DMS53 (cell line): Measurements from ENCODE around the gene SLX9.
"Not testable (repeated sequence)": the region's sequence is repeated elsewhere in the genome, so short reads cannot be mapped to it uniquely, and the experiment has no call there.

Source experiments
- DNase-seq: peaks from one replicate; lab custom pipeline; 2025; lab: John Stamatoyannopoulos, UW

The SLX9 gene

DNA sequence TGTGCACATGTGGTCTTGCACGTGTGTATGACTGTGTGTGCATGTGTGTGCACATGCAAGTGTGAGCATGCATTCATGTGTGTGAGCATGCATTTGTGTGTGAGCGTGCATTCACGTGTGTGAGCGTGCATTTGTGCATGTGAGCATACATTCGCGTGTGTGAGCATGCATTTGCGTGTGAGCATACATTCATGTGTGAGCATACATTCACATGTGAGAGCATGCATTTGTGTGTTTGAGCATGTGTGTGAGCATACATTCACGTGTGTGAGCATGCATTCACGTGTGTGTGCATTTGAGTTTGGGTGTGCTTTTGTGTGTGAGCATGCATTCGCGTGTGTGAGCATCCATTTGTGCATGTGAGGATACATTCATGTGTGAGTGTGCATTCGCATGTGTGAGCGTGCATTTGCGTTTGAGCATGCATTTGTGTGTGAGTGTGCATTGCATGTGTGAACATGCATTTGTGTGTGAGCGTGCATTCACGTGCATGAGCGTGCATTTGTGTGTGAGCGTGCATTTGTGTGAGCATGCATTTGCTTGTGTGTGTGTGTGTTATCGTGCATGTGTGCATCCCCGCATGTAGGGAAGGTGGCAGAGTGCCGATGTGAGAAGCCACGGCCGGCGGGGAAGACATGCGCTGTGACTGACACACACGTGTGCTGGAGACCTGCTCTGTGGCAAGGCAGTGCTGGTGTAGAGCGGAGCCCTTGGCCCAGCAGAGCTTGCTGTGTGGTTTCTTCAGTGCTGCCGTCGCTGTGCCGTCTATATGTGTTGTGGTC is 37.4 kb upstream of the SLX9 start:
- no peak for DNase-seq

DNA sequence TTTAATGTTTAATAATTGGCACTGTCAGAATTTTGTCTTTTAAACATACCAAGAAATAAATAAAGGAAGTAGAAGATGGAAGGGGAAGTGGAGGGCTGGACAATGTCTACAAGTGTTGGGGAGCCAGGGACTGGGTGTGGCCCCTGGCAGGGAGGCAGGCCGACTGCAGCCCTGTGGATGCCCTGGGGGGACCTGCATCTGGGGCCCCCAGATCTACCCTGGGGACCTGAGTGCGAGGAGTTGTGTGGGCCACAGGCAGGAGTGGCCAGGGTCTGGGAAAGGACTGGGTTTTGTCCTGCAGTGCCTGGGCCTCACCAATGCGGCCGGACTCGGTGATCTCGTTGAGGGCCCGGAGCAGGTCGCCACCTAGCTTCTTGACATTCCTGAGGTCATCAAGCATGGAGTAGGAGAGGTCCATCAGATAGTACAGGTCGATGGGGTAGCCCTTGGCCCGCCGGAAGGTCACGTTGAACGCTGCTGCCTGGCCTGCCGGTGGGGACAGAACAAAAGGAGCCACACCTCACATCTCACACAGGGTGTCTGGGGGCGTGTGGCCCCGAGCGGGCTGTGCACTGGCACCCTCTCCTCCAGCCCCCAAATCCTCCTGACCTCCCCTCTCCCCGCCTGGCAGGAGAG is 36.7 kb upstream of the SLX9 start:
- DNase-seq: no peak

DNA sequence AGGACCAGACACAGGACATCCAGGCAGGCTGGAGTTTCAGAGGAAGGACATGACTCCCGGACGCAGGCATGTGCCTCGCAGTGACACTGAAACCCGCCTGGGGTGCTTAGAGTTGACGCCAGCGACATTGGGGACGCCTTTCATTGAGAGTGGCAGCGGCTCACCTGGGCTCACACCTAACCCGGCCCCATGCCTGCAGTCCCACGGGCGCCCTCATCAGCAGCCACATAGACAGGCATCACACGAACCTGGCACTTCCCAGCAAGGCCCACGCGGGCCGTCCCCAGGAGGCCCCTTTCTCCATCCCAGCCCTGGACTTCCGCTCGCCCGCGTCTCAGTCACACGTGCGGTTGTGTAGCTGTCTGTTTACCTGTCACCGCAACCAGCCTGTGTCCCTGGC is 36.1 kb upstream of the SLX9 start:
- DNase-seq: no peak

DNA sequence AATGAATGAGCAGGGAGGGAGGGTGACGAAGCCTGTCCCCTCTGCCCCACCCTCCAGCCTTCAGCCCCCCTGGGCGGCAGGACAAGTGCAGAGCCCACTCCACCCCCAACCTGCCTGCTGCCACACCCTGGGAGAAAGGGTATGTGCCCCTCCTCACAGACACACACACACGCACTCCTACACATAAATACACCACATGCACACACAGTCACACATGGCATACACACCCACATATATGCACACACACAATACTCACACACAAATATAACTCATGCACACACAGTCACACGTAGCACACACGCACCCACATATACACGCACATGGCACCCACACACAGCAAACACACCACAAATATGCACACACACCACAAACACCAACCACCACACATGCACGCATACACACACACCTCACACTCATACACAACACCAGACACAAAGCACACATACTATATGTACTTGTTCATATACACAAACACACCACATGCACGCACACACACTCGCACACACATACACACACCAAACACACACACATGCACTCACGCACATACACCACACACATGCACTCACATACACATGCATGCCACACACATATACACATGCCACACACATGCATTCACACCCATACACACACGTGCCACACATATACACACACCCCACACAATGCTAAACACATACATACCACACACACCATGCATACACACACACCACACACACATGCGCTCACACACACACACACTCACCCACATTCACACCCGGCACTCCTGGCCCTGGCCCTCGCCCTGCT is 35.5 kb upstream of the SLX9 start:
- no peak for DNase-seq

DNA sequence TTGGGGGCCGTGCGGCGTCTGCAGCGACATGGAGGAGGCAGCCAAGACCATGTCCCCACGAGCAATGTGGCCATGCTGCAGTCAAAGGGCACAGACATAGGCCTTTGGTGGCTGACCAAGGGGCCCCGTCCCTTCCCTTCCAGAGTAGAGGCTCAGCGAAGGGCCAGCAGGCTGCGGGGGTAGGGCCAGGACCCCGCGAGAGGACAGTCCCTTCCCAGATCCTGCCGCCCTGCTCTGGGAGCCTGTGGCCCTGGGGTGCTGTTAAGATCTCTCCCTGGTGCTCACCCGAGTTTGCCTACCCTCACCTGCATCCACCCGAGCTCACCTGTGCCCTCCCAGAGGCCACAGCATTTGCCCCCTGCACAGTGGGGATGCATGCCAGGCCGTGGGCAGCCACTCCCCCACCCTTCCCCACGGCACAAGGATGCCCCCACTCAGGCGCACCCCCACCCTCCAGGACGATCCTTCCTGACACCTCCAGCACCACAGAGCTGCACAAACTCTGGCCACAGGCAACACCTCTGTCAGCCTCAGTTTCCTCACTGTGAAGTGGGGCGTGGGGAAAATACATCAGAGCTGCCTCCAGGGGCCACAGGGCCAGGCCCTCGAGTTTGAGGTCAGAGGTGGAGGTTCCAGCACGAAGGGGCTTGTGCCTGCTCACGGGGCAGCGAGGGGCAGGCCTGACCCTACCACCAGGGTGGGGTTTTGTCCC is 34.7 kb upstream of the SLX9 start:
- no peak for DNase-seq

DNA sequence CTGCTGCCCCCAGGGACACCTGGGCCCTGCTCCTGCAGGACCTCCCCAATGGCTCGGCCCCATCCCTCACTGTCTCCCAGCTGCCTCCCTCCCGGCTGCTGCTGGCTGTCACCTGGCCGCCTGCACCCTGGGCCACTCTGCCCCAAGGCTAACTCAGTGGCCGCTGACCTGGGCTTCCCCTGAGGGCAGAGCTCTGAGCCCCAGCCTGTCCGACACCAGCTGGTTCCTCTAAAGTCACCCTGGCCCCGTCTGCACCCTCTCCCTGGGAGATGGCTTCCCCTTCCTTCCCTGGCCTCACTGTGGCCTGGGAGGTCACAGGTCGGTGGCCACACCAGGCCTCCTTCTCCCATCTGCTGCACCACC is 34.1 kb upstream of the SLX9 start:
- no peak for DNase-seq

DNA sequence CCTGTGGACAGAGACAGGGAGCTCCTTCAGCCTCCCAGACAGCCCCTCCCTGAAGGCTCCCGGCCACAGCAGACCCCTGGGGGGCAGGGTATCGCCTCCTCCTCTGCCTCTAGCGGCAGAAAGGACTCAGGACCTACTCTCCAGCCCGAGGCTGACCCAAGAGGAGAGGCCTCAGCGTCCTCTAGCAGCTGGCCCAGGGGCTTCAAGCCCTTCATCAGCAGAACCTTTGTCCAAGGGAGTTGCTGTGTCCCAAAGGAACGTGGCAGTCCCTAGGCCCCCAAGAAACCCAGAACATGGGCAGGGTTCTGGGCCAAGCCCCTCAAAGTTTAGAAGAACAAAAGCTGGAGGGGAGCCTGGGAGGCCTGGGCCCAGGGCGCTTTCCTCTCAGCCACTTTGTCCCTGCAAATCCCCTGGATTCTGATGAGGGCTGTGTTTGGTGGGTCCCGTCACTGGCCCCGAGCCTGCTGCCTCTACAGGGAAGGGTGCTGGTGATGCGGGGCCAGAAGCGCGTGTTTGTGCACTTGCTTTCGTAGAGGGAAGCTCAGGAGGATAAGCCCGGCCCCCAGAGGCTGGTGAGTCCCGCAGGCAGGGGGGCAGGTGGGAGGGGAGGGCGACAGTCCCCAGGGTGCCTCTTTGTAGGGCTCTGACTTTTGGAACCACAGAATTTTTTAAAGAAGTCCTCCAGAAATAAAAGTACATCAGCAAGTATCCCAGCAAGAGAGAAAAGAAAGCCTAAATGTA is 32.4 kb upstream of the SLX9 start:
- no peak for DNase-seq

DNA sequence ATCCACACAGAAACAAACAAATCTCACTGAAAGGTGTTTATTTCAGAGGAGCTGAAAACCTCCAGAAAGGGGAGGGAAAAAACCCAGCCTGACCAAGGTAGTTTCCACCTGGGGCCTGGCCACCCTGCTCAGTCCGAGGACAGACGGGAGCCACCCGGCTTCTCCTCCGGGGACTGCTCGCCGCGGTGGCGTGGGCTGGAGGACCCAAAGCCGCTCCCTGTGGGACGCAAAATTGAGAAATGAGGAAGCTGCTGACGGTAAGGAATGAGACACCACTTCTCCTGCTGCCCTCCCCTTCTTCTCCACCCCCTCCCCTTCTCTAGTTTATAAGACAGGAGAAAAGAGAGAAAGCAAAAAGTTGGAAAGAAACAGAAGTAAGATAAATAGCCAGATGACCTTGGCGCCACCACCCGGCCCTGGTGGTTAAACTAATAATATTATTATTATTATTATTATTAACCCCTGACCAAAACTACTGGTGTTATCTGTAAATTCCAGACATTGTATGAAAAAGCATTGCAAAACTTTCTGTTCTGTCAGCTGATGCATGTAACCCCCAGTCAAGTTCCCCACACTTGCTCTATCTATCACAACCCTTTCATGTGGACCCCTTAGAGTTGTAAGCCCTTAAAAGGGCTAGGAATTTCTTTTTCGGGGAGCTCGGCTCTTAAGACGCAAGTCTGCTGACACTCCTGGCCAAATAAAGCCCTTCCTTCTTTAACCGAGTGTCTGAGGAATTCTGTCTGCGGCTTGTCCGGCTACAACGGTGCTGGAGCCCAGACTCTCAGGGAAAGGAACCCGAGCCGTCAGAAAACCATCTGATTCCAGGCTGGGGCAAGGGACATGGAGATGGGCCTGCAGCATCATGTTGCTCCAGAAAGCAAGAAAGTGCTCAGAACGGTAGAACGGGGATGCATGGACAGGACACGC is 31.6 kb upstream of the SLX9 start:
- DNase-seq: no peak

DNA sequence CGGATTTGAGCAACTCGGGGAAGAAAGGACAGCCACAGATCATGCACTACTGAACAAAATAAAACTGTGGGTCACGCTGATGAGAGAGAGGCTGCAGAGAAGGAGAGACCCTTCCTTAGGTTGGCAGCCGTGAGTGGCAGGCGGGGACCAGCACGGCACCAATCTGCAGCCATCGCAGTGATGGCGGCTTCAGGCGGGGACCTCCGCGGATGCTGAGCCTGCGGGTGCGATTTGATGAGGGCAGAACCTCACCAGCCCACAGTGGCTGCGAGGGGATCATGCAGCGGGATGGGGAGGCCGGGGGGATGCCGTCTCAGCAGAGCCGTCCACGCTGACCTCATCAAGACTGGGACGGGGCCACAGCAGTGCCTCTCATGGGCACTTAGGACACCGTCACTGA is 30.9 kb upstream of the SLX9 start:
- no peak for DNase-seq

DNA sequence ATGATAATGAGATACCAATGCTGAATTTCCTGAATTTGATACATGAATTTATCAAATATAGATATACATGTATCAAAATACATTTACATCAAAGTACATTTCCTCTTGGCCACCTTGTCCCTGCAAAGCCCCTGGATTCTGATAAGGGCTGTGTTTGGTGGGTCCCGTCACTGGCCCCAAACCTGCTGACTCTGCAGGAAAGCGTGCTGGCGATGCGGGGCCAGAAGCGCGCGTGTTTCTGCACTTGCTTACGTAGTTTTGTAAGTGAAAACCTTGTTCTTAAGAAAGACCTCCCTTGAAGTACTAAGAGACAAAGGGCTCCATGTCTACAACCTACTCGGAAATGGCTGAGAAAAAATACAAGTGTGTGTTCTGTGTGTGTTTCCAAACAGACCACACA is 30.1 kb upstream of the SLX9 start:
- no peak for DNase-seq

DNA sequence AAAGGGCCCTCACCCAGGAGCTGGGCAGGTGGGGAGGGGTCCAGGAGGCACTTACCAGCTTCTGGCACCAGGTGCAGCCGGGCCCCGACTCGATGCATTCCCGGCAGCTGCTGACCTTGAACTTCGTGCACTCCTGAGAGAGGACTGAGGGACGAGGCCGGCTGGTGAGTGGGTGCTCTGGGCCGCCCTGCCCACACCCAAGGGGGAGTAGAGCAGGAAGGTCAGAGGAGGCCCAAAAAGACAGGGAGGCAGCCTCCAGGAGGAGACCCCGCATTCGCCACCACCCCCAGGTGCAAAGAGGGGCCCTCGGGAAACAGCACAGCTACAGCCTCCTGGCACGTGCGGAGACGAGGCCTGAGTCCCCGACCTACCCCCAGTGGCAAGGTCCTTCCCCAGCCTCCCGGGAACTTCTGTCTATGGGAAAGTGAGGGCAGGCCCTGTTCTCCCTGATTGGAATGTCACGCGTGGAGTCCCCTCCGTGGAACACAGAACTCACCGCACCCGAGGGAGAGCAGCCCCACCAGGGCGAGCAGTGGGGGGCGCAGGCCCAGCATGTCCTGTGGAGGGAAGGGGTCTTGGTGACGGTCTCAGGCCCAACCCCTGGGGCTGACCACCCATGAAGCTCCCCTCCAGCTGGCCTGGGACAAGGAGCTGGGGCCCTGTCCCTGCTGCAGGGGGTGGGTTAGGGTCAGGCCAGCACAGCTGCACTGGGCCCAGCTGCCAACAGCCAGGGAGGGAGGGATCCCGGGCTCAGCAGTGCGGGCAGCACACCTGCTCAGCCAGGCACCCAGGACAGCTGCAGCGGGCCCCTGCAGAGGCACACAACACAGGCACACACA is 29.4 kb upstream of the SLX9 start:
- no peak for DNase-seq

DNA sequence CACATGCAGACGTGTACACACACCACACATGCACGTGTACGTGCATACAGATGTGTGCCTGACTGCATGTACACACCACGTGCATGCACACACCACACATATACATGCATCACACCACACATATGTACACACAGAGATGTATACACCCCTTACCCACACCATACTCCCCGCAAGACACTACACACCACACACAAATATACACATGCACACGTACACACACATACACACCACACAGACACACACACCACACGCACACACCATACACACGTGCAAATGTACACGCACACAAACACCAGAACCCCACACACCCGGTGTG is 28.8 kb upstream of the SLX9 start:
- no peak for DNase-seq

DNA sequence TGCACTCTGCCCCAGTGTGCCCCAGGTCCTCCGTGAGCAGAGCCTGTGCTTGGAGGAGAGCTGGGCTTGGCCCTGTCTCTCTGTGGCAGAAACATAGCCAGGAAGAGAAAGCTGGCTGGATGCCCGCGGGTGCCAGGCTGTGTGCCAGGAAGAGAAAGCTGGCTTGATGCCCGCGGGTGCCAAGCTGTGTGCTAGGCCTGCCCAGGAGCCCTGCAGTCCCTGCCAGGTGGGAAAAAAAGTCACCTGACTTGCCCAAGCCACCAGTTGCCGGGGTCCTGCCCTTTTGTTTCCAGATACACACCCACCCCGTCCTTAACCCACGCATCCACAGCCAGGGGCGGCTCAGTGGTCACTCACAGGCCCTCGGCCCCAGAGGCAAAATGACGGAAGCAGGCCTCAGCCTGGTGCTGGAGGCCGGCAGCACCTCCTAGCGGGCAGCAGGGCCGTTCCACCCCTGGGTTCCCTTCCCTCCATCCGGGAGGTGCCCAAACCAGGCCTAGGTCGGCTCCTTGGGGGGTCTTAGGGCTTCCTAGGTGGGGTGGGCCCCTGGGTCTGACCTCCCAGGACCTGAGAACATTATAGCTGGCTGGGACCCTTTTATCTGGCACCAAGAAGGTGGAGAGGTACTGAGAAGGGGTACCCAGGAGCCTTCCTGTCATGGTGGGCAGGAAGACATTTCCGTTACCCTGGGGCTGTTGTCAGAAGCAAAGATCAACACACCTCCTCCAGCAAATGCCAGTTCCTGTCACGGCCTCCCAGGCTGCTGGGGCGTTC is 28.3 kb upstream of the SLX9 start:
- DNase-seq: peak; percentile 44

DNA sequence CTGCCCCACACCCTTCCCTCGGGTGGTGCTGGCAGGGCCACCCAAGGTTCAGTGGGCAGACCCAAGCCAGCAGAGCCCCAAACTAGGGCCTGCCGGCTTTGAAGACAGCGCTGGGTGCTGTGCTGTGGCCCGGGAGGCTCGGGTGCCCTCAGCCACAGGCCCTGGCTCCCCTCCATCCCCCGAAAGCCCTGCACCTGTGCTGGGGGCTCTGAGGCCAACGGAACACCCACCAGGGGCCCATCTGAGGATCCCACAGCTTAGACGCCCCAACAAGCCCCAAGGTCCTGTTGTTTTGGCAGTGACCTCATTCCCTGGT is 27.7 kb upstream of the SLX9 start:
- DNase-seq: no peak

DNA sequence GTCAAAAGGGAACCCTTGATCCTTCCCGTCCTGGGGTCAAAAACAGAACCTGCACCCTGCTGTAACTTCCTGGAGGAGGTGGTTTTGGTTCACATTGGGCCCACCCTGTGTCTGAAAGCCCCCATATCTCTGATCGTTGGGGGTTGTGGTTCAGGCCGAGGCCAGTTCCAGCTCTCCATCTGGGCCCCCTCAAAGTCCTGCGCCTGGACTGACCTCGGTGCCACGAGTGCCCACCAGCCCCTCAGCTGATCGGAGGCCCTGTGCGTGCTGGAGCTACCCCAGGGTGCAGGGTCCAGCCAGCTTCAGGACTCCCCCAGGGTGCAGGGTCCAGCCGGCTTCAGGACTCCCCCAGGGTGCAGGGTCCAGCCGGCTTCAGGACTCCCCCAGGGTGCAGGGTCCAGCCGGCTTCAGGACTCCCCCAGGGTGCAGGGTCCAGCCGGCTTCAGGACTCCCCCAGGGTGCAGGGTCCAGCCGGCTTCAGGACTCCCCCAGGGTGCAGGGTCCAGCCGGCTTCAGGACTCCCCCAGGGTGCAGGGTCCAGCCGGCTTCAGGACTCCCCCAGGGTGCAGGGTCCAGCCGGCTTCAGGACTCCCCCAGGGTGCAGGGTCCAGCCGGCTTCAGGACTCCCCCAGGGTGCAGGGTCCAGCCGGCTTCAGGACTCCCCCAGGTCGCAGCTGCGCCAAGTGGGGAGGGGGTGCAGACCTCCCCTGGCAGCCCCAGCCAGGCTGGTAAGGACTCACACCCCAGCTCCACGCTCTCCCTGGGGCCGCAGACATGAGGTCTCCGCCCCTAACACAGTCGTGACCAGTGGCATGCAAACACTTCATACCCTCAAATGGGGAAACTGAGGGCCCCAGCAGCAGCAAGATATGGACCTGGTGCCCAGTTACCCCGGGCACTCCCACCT is 27.1 kb upstream of the SLX9 start:
- DNase-seq: not testable (repeated sequence)

DNA sequence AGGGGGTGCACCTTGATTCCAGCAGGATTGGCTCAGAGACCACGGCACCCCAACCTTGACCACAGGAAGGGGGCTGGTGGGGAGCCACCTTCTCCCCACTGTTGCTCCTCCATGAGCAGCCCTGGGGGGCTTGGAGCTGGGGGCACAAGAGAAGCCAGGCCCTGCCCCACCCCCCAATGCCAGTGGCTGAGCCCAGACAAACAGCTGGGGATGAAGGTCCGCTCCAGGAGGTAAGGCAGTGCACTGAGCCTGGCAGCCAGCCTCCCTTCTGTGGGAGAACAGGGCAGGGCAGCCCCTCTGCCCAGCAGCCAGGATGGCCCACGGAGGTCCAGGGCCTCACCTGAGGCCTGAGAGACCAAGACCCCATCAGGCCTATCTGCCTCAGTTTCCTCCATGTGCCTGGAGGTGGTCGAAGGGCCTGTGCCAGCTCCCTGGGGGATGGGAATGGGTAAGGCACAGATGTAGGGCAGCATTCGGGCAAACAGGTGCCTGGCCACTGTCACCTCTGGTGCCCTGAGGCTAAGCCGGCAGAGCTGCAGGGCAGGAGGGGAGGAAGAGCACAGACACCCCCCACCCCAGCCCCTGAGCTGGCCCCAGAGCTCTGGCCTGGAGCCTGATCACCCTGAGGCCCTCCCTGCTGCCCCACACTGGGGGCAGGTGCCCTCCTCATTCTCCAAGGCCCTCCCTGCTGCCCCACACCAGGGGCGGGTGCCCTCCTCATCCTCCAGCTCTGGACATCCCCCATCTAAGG is 26.2 kb upstream of the SLX9 start:
- DNase-seq: no peak

DNA sequence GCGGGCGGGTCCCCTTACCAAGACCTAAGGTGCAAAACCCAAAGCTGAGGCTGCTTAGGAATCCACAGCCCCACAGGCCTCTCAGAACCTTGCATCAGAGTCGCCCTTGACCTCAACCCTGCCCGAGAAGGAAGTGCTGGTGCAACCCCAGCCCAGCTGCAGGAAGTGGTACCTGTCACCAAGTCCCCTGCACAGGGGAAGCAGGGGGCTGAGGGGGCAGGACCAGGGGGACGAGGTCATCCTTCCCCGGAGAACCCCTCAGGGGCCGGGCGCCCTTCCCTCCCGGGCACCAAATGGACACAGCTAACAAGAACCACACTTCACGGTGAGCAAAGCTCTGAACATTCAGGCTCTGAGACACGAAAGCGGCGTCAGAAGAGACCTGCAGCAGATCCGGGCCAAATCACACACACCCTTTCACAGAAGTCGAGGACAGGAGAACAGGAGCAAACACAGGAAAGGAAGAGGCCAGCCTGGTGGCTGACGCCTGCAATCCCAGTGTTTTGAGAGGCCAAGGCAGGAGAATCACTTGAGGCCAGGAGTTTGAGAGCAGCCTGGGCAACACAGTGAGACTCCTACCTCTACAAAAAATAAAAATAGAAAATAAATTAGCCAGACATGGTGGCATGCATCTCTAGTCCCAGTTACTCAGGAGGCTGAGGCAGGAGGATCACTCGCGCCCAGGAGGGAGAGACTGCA is 25.5 kb upstream of the SLX9 start:
- DNase-seq: no peak
